ENCODE results near the gene ST3GAL2. TPM values are rescaled to one million over a fixed set of nuclear protein-coding genes. Genes with fewer than 3 reads are reported as not detected.
A peak's percentile ranks its signal among the peaks of the same experiment; 100 is the strongest.
"Not testable (repeated sequence)": the region's sequence is repeated elsewhere in the genome, so short reads cannot be mapped to it uniquely, and the experiment has no call there.

The ST3GAL2 gene
- total RNA-seq, 2 donors from 2014 or later, result 13.9 to 18.2 TPM

DNA sequence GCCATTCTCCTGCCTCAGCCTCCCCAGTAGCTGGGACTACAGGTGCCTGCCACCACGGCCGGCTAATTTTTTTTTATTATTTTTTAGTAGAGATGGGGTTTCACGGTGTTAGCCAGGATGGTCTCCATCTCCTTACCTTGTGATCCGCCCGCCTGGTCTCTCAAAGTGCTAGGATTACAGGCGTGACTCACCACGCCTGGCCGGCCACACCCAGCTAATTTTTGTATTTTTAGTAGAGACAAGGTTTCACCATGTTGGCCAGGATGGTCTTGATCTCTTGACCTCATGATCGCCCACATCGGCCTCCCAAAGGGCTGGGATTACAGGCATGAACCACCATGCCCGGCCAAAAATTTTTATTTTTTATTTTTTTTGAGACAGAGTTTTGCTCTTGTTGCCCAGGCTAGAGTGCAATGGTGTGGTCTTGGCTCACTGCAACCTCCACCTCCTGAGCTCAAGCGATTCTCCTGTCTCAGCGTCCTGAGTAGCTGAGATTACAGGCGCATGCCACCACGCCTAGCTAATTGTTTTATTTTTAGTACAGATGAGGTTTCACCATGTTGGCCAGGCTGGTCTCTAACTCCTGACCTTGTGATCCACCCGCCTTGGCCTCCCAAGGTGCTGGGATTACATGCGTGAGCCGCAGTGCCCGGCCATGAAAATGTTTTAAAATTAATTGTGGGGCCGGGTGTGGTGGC is 52.5 kb downstream of the ST3GAL2 start:
- H3K36me3 Mint-ChIP-seq; DNase-seq (ENCODE audit: low spot score in 2 of 2): not testable (repeated sequence)

DNA sequence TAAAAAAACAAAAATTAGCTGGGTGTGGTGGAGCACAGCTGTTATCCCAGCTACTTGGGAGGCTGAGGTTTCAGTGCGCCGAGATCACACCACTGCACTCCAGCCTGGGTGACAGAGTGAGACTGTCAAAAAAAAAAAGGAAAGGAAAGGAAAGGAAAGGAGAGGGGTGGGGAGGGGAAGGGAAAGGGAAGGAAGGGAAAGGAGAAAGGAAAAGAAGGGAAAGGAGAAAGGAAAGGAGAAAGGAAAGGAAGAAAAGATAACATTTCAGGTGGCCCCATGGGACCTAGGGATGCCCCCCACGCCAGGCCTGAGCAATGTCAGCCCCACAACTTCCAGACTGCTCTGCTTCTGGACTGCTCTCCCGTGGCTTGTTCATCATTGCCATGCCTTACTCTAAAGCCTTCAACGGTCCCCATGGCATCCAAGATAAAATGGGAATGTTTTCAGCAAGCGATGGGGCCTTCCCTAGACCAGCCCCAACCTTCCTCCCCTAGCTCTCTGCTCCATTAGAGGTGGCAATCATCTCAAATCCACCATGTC is 55.4 kb downstream of the ST3GAL2 start:
- no peak overlapping the region for H3K27ac Mint-ChIP-seq

More for the DNA sequence above, 52.5 kb downstream of the ST3GAL2 start:
- not testable (repeated sequence) for H3K27ac Mint-ChIP-seq, H3K9me3 Mint-ChIP-seq, ATAC-seq

DNA sequence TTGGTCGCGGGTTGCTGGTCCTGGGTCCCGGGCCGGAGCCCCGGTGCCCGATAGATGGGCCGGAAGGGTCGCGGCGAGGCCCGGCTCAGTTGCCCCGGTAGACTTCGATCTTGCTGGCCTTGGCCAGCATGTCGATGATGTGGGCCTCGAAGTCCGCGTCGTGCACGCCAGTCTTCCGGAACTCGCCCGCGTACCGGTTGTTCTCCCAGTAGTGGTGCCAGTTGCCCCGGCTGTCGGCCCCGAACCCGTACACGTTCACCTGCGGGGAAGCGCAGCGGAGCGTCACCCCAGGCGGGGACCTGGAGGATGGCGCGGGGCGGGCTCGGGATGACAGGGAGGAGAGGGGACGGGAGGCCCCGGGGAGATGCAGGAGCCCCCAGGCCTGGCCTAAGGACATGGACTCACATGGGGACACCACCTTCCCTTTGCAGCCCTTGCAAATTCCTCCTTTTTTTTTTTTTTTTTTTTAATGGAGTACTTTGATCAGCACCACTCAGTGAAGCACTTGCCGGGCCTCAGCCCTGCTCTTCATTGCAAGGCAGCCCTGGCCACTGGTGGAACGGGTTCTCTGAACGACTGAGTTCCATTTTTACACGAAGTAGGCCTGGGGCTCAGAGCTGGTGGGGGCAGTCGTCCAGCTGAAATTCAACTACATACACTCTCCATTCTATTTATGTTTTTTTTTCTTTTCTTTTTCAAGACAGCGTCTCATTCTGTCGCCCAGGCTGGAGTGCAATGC is 57.1 kb downstream of the ST3GAL2 start:
- Mint-ChIP-seq H3K36me3 (peaks cover 0 to 6% of the 10 kb centered on the region in 2 donors), H3K27ac (peak overlapping the region; percentile 29 to 93), H3K9me3 (no peaks in the 10 kb centered on the region)
- DNase-seq (ENCODE audit: low spot score in 2 of 2), result no peak
- ATAC-seq, result no peak

More for the DNA sequence above, 55.4 kb downstream of the ST3GAL2 start:
- DNase-seq (ENCODE audit: low spot score in 2 of 2), result no peak
- peaks cover 0 to 7% of the 10 kb centered on the region in 2 donors for H3K36me3 Mint-ChIP-seq
- H3K9me3 Mint-ChIP-seq, result no peaks in the 10 kb centered on the region
- no peak for ATAC-seq

DNA sequence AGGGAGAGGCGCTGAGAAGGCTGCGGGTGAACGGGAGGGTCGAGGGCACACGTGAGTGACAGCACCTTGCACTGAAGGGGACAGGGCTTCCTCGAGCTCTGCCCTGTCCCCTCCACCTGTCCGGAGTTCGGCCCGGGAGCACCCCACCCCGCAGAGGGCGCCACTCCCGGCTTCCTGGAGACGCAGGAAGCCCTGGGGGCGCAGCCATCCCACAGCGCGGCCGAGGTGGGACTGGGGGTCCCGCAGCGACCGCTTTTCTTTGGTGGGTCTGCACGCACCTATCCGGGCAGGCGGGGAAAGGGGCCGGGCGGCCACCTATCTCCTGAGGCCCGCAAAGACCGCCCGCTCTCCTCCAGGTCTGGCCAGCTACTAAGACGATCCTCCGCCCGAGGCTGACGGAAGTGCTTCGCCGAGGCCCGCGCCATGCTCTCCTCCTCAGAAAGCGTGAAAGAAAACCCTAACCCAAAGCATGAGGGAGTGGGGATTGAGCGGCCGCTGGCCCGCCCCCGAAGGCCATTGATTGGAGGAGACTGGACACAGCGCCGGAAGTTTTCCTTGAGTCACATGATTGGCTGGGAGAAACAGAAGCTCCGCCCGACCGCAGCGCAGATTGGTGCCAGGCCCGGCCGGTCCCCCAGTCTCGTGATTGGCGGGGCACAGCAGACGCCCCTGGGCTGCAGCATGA is 57.8 kb downstream of the ST3GAL2 start:
- ATAC-seq, result peak; percentile 95
- Mint-ChIP-seq H3K27ac (peak overlapping the region; percentile 93 to 98), H3K9me3 (no peaks in the 10 kb centered on the region), H3K36me3 (peaks cover 0 to 9% of the 10 kb centered on the region in 2 donors)
- DNase-seq (ENCODE audit: low spot score in 2 of 2), result peak; percentile 91 to 97

DNA sequence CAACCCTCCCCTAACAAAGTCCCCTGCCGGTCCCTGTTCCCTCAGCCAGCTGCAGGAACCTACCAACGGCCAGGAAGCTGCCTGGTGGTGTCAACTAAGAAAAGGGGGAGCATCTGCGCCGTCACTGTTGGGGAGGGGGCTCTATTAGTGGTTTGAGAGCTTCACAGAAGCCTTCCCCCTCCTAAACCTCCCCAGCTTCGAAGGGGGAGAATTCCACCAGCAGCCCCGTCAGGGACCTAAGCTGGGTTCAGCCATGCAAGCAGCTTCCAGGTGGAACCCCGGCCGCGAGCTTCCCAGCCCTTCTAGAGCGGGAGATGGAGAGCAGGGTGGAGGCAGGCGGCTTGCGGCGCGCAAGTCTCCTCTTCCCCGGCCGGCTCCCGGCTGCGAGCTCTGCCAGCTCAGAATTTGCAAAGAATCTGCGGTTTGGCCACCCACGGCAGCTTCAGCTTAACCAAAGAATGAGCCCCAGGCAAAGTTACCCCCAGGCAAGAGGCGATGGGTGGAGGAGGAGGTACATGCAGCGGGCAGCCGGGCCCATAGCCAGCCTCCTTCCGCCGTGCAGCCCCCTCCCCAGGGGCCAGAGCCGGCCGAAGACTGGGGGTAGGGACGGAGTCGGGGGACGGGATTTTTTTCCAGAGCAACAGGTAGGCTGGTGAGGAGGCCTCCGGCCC is 58.5 kb downstream of the ST3GAL2 start:
- no peaks in the 10 kb centered on the region for H3K9me3 Mint-ChIP-seq
- H3K27ac Mint-ChIP-seq, result peak overlapping the region; percentile 91 to 93
- peaks cover 0 to 13% of the 10 kb centered on the region in 2 donors for H3K36me3 Mint-ChIP-seq
- peak; percentile 77 to 83 for DNase-seq (ENCODE audit: low spot score in 2 of 2)
- peak; percentile 41 to 50 for ATAC-seq

DNA sequence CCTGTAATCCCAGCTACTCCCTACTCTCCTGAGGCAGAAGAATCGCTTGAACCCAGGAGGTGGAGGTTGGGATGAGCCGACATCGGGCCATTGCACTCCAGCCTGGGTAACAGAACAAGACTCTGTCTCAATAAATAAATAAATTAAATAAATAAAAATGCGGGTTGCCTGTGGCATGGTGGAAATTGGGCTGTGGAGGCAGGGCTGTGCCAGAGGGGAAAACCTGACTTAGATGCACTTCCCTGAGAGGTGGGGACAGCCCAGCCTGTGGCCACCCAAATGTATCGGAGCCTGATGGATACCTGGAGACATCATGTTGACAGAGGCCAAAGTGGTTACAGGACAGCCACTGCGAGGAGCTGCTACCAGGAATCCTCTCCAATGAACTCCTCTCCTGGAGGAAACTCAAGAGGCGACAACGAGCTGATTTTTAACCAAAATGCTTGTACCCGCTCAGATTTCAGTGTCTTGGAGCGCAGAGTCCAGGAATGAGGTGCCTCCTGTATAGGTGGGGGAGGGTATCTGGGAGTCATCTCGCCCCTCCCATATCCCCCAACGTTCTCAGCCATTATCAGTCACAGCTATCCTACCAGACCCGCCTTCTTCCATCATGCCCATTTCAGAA is 59.9 kb downstream of the ST3GAL2 start:
- DNase-seq (ENCODE audit: low spot score in 2 of 2) (no peak), ATAC-seq (no peak)
- Mint-ChIP-seq H3K27ac (no peak overlapping the region), H3K36me3 (peaks cover 0 to 13% of the 10 kb centered on the region in 2 donors), H3K9me3 (no peaks in the 10 kb centered on the region)

DNA sequence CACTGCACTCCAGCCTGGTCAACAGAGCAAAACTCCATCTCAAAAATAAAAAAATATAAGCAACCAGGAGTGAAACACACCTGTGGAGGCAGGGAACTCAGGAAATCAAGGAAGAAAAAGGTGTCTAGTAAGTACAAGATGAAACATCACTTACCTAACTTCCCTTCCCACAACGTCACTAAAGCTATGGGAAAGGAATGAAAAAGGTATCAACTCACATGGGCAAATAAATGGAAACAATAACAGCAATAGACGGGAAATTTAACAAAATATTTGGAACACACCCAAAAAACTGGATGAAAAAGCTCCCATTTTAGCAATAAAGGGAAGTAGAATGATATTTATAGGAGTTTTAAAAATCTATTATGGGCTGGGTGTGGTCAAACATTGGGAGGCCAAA is 61.1 kb downstream of the ST3GAL2 start:
- peaks cover under 1 to 13% of the 10 kb centered on the region in 2 donors for H3K36me3 Mint-ChIP-seq
- no peak for ATAC-seq
- H3K27ac Mint-ChIP-seq, result no peak overlapping the region
- no peak for DNase-seq (ENCODE audit: low spot score in 2 of 2)
- no peaks in the 10 kb centered on the region for H3K9me3 Mint-ChIP-seq

DNA sequence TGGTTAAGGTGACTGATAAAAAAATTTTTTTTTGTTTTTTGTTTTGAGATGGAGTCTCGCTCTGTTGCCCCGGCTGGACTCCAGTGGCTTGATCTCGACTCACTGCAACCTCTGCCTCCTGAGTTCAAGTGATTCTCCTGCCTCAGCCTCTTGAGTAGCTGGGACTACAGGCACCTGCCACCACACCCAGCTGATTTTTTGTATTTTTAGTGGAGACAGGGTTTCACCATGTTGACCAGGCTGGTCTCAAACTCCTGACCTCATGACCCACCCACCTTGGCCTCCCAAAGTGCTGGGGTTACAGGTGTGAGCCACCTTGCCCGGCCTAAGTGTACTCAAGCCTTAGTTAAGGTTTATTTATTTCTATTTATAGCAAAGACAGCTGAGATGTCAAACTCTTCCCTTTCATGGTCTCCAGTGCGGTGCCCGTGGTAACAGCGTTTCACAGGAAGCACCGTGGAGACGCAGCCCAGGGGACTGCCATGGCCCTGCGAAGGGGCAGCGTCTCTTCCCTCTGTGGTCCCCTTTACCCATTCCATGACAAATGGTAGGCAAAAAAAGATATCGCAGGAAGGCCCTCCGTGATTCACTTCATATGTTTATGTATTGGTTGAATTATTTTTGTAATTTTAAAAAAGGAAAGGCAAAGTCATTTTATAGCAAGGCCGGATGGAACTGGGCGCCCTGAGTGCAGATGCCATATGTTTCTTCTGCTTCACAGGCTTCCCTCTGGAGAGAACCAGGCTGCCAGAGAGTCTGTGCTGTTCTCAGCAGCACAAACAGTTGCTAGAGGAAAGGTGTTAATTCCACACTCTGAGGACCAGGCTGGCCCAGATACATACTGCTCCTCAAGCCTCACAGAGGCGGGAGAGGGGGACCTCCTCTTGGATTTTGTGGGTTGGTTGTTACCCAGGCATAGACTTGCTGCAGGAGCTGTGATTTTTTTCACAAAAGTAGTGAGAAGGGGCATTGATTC is 63.0 kb downstream of the ST3GAL2 start:
- H3K36me3 Mint-ChIP-seq, result peaks cover 5 to 18% of the 10 kb centered on the region in 2 donors
- no peaks in the 10 kb centered on the region for H3K9me3 Mint-ChIP-seq
- no peak for DNase-seq (ENCODE audit: low spot score in 2 of 2)
- no peak for ATAC-seq
- peak overlapping the region; percentile 46 to 85 for H3K27ac Mint-ChIP-seq

DNA sequence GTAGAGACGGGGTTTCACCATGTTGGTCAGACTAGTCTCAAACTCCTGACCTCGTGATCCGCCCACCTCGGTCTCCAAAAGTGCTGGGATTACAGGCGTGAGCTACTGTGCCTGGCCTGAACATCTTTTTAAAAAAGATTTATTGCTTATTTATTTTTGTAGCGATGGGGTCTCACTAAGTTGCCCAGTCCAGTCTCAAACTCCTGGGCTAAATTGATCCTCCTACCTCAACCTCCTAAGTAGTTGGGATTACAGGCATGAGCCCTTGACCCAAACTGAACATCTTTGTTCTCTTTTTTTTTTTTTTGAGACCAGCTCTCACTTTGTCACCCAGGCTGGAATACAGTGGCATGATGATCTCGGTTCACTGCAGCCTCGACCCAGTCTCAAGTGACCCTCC is 64.7 kb downstream of the ST3GAL2 start:
- H3K27ac Mint-ChIP-seq, result peak overlapping the region in 1 of 2 donors; percentile 29

DNA sequence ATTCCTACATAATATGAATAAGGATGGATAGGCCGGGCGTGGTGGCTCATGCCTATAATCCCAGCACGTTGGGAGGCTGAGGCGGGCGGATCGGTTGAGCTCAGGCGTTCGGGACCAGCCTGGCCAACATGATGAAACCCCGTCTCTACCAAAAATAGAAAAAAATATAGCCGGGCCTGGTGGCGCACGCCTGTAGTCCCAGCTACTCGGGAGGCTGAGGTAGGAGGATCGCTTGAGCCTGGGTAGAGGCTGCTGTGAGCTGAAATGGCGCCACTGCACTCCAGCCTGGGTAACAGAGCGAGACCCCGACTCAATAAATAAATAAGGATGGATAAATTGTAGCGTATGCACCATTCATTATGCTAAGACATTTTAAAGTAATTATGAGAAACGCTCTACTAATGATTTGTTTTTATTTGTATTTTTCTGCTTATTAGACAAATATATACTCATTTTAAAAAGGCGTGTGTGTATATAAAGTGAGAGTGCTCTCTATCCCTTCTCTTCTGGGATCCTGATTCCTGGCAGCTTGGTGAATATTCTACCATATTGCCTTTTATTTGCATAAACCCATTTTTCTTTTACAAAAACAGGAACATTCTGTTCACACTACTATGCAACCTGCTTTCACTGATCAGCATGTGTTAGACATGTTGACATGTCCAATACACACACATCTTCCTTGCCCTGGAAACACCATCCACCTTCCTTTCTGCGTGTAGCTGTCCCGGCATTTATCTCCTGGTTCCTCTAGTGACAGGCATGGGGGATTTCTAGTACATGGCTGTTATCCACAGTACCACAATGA is 65.8 kb downstream of the ST3GAL2 start:
- Mint-ChIP-seq H3K36me3 (peaks cover 9 to 23% of the 10 kb centered on the region in 2 donors), H3K27ac (peak overlapping the region in 1 of 2 donors; percentile 31)

More for the DNA sequence above, 64.7 kb downstream of the ST3GAL2 start:
- DNase-seq (ENCODE audit: low spot score in 2 of 2) (no peak), ATAC-seq (no peak)
- Mint-ChIP-seq H3K36me3 (peaks cover 9 to 23% of the 10 kb centered on the region in 2 donors), H3K9me3 (no peaks in the 10 kb centered on the region)

DNA sequence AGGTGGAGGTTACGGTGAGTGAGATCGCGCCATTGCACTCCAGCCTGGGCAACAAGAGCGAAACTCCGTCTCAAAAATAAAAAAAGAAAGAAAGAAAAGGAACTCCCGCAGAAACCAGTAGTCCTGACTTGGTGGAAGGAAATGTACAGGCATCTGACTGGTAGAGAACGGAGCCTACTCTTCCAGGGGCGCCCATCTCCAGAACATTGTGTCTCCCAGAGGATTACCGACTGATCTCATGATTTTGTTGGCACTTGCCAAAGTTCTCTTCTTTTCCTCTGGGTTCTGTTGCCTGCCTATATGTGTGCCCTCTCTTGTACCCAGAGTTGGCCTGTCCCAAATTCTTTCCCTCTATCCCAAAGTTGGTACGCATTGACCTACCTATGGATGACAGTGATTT is 68.0 kb downstream of the ST3GAL2 start:
- Mint-ChIP-seq H3K36me3 (peaks cover 9 to 13% of the 10 kb centered on the region in 2 donors), H3K9me3 (no peaks in the 10 kb centered on the region), H3K27ac (peak overlapping the region; percentile 22 to 78)
- ATAC-seq (no peak), DNase-seq (ENCODE audit: low spot score in 2 of 2) (no peak)

More for the DNA sequence above, 65.8 kb downstream of the ST3GAL2 start:
- DNase-seq (ENCODE audit: low spot score in 2 of 2), result no peak
- H3K9me3 Mint-ChIP-seq, result no peaks in the 10 kb centered on the region
- ATAC-seq, result no peak

DNA sequence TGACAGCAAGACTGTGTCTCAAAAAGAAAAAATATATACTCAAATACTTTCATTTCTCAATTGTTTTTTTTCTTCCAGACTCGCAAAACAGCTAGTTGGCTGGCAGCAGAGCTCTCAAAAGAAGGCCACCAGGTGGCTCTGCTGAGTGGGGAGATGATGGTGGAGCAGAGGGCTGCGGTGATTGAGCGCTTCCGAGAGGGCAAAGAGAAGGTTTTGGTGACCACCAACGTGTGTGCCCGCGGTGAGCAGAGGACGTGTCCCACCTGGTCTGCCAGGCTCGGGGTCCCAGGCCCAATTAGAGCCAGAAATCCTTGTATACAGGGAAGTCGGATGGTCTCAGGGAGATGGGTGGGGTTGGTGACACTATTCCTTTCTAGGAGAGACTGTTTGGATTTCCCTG is 68.8 kb downstream of the ST3GAL2 start:
- DNase-seq (ENCODE audit: low spot score in 2 of 2), result peak in 1 of 2 donors; percentile 30
- H3K27ac Mint-ChIP-seq, result peak overlapping the region in 1 of 2 donors; percentile 78
- H3K36me3 Mint-ChIP-seq, result peaks cover 9 to 10% of the 10 kb centered on the region in 2 donors
- H3K9me3 Mint-ChIP-seq, result not testable (repeated sequence)
- ATAC-seq, result peak in 1 of 2 donors; percentile 81

DNA sequence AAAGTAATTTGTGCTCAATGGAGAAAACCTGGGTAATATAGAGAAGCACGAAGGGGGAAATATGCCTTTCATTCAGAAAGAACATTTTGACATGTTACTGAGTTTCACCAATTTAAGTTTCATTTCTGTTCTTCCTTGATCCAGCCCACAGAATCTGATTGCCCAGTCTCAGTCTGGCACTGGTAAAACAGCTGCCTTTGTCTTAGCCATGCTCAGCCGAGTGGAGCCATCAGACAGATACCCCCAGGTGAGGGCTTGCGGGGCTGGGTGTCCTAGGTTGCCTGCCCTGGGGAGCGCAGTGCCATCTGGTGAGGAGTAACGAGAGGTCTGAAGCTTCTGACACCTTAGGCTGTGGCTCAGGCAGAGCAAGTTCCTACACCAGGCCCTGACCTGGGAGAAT is 74.5 kb downstream of the ST3GAL2 start:
- DNase-seq (ENCODE audit: low spot score in 2 of 2) (no peak), ATAC-seq (peak in 1 of 2 donors; percentile 22)
- H3K9me3 Mint-ChIP-seq, result no peaks in the 10 kb centered on the region
- H3K36me3 Mint-ChIP-seq, result peaks cover 0 to under 1% of the 10 kb centered on the region in 2 donors
- H3K27ac Mint-ChIP-seq, result peak overlapping the region in 1 of 2 donors; percentile 90

DNA sequence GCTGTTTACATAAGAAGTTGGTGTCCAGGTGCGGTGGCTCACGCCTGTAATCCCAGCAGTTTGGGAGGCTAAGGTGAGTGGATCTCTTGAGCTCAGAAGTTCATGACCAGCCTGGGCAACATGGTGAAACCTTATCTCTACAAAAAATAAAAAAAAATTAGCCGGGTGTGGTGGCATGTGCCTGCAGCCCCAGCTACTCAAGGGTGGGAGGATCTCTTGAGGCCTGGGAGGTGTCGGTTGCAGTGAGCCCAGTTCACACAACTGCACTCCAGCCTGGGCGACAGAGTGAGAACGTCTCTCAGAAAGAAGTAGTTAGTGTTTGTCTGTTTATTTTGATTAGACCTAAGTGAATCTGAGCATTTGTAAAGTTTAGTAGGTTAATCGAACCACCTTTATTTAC is 79.3 kb downstream of the ST3GAL2 start:
- ATAC-seq, result no peak
- Mint-ChIP-seq H3K27ac (peak overlapping the region in 1 of 2 donors; percentile 55), H3K9me3 (no peaks in the 10 kb centered on the region), H3K36me3 (peaks cover 0 to 6% of the 10 kb centered on the region in 2 donors)
- DNase-seq (ENCODE audit: low spot score in 2 of 2), result no peak
